Uterus (tissue), 2 donors: ENCODE results near the gene BMPR1A.

Experiments
- CTCF ChIP-seq, 4 experiments: fragments of 200-600 bp in 2 of 4; fragments of 450-650 bp in 2 of 4; sonication (generic) in 2 of 4; IDR thresholded peaks; one replicate each; pipeline ENCODE4 v1.5.1; 2016 to 2019; ENCODE audit warnings: antibody characterized with exemption in 4 of 4, mild to moderate bottlenecking in 2 of 4, moderate library complexity in 1 of 4
- POLR2A ChIP-seq, 2 donors: fragments of 450-650 bp; IDR thresholded peaks; one replicate each; pipeline ENCODE4 v1.6.1; 2016; ENCODE audit warnings: antibody characterized with exemption in 2 of 2, mild to moderate bottlenecking in 1 of 2, moderate library complexity in 1 of 2

GRCh38 chr10:86829472-86829871, 73.1 kb downstream of the BMPR1A start:
- no peak for TF ChIP-seq POLR2A (IDR thresholded peaks at IDR 0.05)
- no peak for TF ChIP-seq CTCF (IDR thresholded peaks at IDR 0.05)
